ENCODE measurements around the gene KCND3. TPM values are rescaled to one million over a fixed set of nuclear protein-coding genes. Genes with fewer than 3 reads are reported as not detected.

Gene KCND3
- total RNA-seq, 4 donors from 2014 or later: 0.35 to 4.1 (median 0.90) TPM

GRCh38 chr1:111818081-111818480 is 171.4 kb downstream of the KCND3 start:
- Histone ChIP-seq H3K9me3 (no peaks in the 10 kb centered on the region), H3K4me3 (no peak overlapping the region), H3K27ac (no peak overlapping the region), H3K36me3 (no peaks in the 10 kb centered on the region), H3K4me1 (no peaks in the 10 kb centered on the region), H3K27me3 (no peaks in the 10 kb centered on the region)
- DNase-seq: no peak
- TF ChIP-seq CTCF (IDR thresholded peaks at IDR 0.05): no peak
- no peak for TF ChIP-seq POLR2A (IDR thresholded peaks at IDR 0.05)

GRCh38 chr1:111814642-111815041 is 174.8 kb downstream of the KCND3 start:
- DNase-seq: no peak
- H3K27ac ChIP-seq: no peak overlapping the region
- H3K4me1 ChIP-seq: peaks cover 0 to under 1% (median 0%) of the 10 kb centered on the region in 4 donors
- no peaks in the 10 kb centered on the region for H3K36me3 ChIP-seq
- TF ChIP-seq POLR2A (IDR thresholded peaks at IDR 0.05) (no peak), CTCF (IDR thresholded peaks at IDR 0.05) (no peak)
- no peaks in the 10 kb centered on the region for H3K9me3 ChIP-seq
- no peaks in the 10 kb centered on the region for H3K27me3 ChIP-seq
- no peak overlapping the region for H3K4me3 ChIP-seq

- Histone ChIP-seq H3K4me1 (peaks cover 0 to 4% (median 0%) of the 10 kb centered on the region in 4 donors), H3K9me3 (no peaks in the 10 kb centered on the region), H3K4me3 (no peak overlapping the region), H3K27ac (no peak overlapping the region), H3K27me3 (no peaks in the 10 kb centered on the region), H3K36me3 (no peaks in the 10 kb centered on the region)
- no peak for DNase-seq
- TF ChIP-seq CTCF (IDR thresholded peaks at IDR 0.05) (no peak), POLR2A (IDR thresholded peaks at IDR 0.05) (no peak)
These were observed 175.2 kb downstream of the KCND3 start for GRCh38 chr1:111814305-111814628.

- Histone ChIP-seq H3K4me1 (peaks cover 0 to 4% (median 0%) of the 10 kb centered on the region in 4 donors), H3K9me3 (no peaks in the 10 kb centered on the region), H3K36me3 (no peaks in the 10 kb centered on the region), H3K27me3 (no peaks in the 10 kb centered on the region), H3K4me3 (no peak overlapping the region), H3K27ac (no peak overlapping the region)
- TF ChIP-seq POLR2A (IDR thresholded peaks at IDR 0.05): no peak
- no peak for TF ChIP-seq CTCF (IDR thresholded peaks at IDR 0.05)
- no peak for DNase-seq
These were observed 175.8 kb downstream of the KCND3 start for GRCh38 chr1:111813440-111814304.

- no peaks in the 10 kb centered on the region for H3K36me3 ChIP-seq
- H3K27me3 ChIP-seq: no peaks in the 10 kb centered on the region
- TF ChIP-seq POLR2A (IDR thresholded peaks at IDR 0.05): no peak
- TF ChIP-seq CTCF (IDR thresholded peaks at IDR 0.05): no peak
- no peak for DNase-seq
- no peak overlapping the region for H3K4me3 ChIP-seq
- no peaks in the 10 kb centered on the region for H3K9me3 ChIP-seq
- H3K4me1 ChIP-seq: peaks cover 0 to 4% (median 0%) of the 10 kb centered on the region in 4 donors
- no peak overlapping the region for H3K27ac ChIP-seq
These were observed 177.2 kb downstream of the KCND3 start for GRCh38 chr1:111812306-111812705.

Measured in Peyer's patch (tissue), 4 donors.